SU-DHL-6 (cell line): Measurements from ENCODE around the gene IL17B.

Source experiments
- H2AFZ ChIP-seq: fragments of 200-600 bp; sonication (generic); 2 replicates; pipeline ENCODE4 v1.6.1; 2014; ENCODE audit warnings: low read depth, mild to moderate bottlenecking, moderate library complexity, mixed read lengths, antibody characterized with exemption, low read length; ENCODE audit not compliant: severe bottlenecking
- H3F3A ChIP-seq: fragments of 200-600 bp; shearing (Covaris generic); 2 replicates; pipeline ENCODE4 v1.6.0; 2016; ENCODE audit warnings: antibody characterized with exemption, mild to moderate bottlenecking; ENCODE audit not compliant: insufficient read depth
- H3K27ac ChIP-seq: fragments of 200-600 bp; sonication (generic); 2 replicates; pipeline ENCODE4 v1.5.1; 2016; ENCODE audit warnings: low read depth, mild to moderate bottlenecking, low read length, moderate library complexity, mixed read lengths
- H3K27me3 ChIP-seq: fragments of 200-600 bp; sonication (generic), shearing (Covaris generic); 2 replicates; pipeline ENCODE4 v1.6.0; 2014; ENCODE audit warnings: mild to moderate bottlenecking, low read length
- H3K36me3 ChIP-seq: fragments of 200-600 bp; sonication (generic); 2 replicates; pipeline ENCODE4 v1.6.1; 2014; ENCODE audit warnings: mild to moderate bottlenecking, low read length, mixed read lengths
- H3K4me2 ChIP-seq: fragments of 300-600, 200-600 bp; shearing (Covaris generic), sonication (generic); 2 replicates; pipeline ENCODE4 v1.6.0; 2014; ENCODE audit warnings: low read length, low read depth, mild to moderate bottlenecking; ENCODE audit not compliant: poor library complexity, severe bottlenecking
- H3K4me3 ChIP-seq: fragments of 200-600 bp; sonication (generic); 2 replicates; pipeline ENCODE4 v1.5.1; 2014; ENCODE audit warnings: antibody characterized with exemption, low read length, mild to moderate bottlenecking, mixed read lengths; ENCODE audit not compliant: insufficient read depth, poor library complexity, severe bottlenecking
- H3K79me2 ChIP-seq: fragments of 200-600 bp; sonication (generic); 2 replicates; pipeline ENCODE4 v1.6.1; 2014; ENCODE audit warnings: mild to moderate bottlenecking, low read length, moderate library complexity; ENCODE audit not compliant: insufficient read depth
- H3K9ac ChIP-seq: fragments of 200-600 bp; sonication (generic); 2 replicates; pipeline ENCODE4 v1.7.0; 2014; ENCODE audit warnings: mild to moderate bottlenecking, low read length
- H3K9me2 ChIP-seq: fragments of 200-600 bp; sonication (generic); replicated peaks from 2 replicates; pipeline ENCODE4 v1.6.1; 2014; ENCODE audit warnings: low read length; ENCODE audit not compliant: insufficient read depth
- H3K9me3 ChIP-seq: fragments of 200-600 bp; sonication (generic); 2 replicates; pipeline ENCODE4 v1.6.1; 2014; ENCODE audit warnings: low read length, mixed read lengths; ENCODE audit not compliant: insufficient read depth
- H4K20me1 ChIP-seq: fragments of 200-600 bp; sonication (generic); 2 replicates; pipeline ENCODE4 v1.6.1; 2014; ENCODE audit warnings: low read depth, mild to moderate bottlenecking, antibody characterized with exemption, low read length, moderate library complexity, mixed read lengths
- EZH2phosphoT487 ChIP-seq: fragments of 200-600 bp; sonication (generic), shearing (Covaris generic); conservative IDR thresholded peaks from 2 replicates; pipeline ENCODE4 v1.6.1; 2018; ENCODE audit warnings: mild to moderate bottlenecking, antibody characterized with exemption, low read length, moderate library complexity, mixed read lengths
- TF ChIP-seq, protein P1 (sequence below): fragments of 200-600 bp; sonication (generic); IDR thresholded peaks from one replicate; pipeline ENCODE4 v1.5.1; 2017; ENCODE audit warnings: antibody characterized with exemption, mild to moderate bottlenecking, low read length, moderate library complexity; ENCODE audit not compliant: insufficient read depth, poor library complexity, severe bottlenecking

The IL17B gene

DNA sequence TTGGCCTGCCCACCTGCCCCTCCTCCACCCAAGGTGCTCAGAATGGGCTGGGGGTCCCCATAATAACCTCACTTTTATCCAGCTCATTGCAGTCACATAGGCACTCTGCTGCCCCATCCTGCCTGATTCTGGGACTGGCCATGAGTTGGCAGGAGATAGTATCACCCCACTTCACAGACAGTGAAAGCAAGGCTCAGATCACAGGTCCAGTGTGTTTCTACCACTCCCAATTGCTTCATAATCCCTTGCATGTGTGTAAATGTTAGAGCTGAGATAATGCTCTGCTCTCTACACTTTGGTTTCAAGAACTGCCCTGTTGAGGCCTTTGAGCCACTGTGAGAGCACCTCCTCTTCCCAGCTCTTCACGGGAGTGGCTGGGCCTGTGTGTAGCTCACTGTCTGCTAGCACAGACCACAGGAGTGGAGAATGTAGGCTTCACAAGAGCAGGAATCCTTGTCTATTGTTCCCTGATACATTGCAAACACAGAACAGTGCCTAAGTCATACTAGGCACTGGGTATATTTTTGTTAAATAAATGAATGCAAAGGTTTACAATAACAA lies 12.8 kb downstream of the IL17B start:
- no peak overlapping the region for H3K4me2 ChIP-seq
- no peak overlapping the region for H3K4me3 ChIP-seq
- no peak overlapping the region for H3K9ac ChIP-seq
- no peak overlapping the region for H2AFZ ChIP-seq
- no peak for TF ChIP-seq EZH2phosphoT487
- TF ChIP-seq, protein P1, sequence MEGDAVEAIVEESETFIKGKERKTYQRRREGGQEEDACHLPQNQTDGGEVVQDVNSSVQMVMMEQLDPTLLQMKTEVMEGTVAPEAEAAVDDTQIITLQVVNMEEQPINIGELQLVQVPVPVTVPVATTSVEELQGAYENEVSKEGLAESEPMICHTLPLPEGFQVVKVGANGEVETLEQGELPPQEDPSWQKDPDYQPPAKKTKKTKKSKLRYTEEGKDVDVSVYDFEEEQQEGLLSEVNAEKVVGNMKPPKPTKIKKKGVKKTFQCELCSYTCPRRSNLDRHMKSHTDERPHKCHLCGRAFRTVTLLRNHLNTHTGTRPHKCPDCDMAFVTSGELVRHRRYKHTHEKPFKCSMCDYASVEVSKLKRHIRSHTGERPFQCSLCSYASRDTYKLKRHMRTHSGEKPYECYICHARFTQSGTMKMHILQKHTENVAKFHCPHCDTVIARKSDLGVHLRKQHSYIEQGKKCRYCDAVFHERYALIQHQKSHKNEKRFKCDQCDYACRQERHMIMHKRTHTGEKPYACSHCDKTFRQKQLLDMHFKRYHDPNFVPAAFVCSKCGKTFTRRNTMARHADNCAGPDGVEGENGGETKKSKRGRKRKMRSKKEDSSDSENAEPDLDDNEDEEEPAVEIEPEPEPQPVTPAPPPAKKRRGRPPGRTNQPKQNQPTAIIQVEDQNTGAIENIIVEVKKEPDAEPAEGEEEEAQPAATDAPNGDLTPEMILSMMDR, result no peak
- H3K27ac ChIP-seq, result no peak overlapping the region
- no peaks in the 10 kb centered on the region for H3K27me3 ChIP-seq
- H3K9me3 ChIP-seq, result no peaks in the 10 kb centered on the region
- H3K9me2 ChIP-seq, result no peaks in the 10 kb centered on the region
- H3F3A ChIP-seq, result no peaks in the 10 kb centered on the region
- no peaks in the 10 kb centered on the region for H3K36me3 ChIP-seq
- H3K79me2 ChIP-seq, result no peaks in the 10 kb centered on the region
- H4K20me1 ChIP-seq, result no peaks in the 10 kb centered on the region

DNA sequence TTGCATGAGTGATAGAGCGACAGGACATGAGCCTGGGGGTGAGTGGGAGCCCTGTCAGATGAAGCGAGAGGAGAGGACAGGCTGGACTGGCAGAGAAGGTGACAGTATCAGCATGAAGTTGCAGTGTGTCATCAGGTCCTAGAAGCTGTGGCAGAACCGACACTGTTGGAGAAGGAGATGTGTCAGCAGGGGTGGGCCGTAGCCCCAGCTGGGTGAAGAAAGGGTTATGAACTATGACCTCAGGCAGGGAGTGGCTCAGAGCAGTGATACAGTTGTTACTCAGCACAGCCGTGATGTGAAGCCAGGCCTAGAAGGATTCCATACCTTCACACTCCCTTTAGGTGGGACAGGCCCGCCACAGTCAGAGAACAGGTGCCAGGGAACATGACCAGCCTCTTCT lies 13.7 kb downstream of the IL17B start:
- H3K79me2 ChIP-seq, result no peaks in the 10 kb centered on the region
- H3K9me2 ChIP-seq, result no peaks in the 10 kb centered on the region
- no peak overlapping the region for H3K4me2 ChIP-seq
- H3K27ac ChIP-seq, result no peak overlapping the region
- H2AFZ ChIP-seq, result no peak overlapping the region
- no peaks in the 10 kb centered on the region for H3K27me3 ChIP-seq
- H3K9me3 ChIP-seq, result no peaks in the 10 kb centered on the region
- H4K20me1 ChIP-seq, result no peaks in the 10 kb centered on the region
- H3K36me3 ChIP-seq, result no peaks in the 10 kb centered on the region
- no peak overlapping the region for H3K4me3 ChIP-seq
- H3K9ac ChIP-seq, result no peak overlapping the region
- H3F3A ChIP-seq, result no peaks in the 10 kb centered on the region
- TF ChIP-seq EZH2phosphoT487, result no peak
- TF ChIP-seq, protein P1, result no peak

DNA sequence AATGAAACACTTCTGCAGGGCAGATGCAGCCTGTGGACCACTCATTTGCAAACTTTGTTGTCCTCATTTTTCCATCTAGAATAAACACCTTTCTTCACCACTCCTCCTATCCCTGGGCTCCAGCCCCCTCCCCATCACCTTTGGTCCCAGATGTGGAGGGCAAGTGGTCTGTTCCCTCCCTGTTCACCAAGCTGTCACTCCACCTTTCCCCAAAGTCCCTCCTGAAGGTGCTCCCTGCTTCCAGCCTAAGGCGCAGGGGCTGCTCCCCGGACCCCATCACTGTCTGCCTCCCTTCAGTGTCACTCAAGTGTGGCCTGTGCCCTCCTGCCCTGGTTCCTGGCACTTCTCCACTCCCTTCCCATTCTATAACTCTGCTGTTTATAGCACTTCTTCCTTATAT lies 14.4 kb downstream of the IL17B start:
- Histone ChIP-seq H3K9me3 (no peaks in the 10 kb centered on the region), H3K27ac (no peak overlapping the region), H3K27me3 (no peaks in the 10 kb centered on the region), H3K4me2 (no peak overlapping the region), H3K4me3 (no peak overlapping the region), H3F3A (no peaks in the 10 kb centered on the region), H4K20me1 (no peaks in the 10 kb centered on the region), H2AFZ (no peak overlapping the region), H3K9me2 (no peaks in the 10 kb centered on the region), H3K9ac (no peak overlapping the region), H3K36me3 (no peaks in the 10 kb centered on the region), H3K79me2 (no peaks in the 10 kb centered on the region)
- TF ChIP-seq, protein P1, result no peak
- no peak for TF ChIP-seq EZH2phosphoT487
